OCI-LY1 (cell line): ENCODE measurements around the gene RASL10B.

Experiments used
- H2AFZ ChIP-seq: fragments of 200-600 bp; sonication (generic), shearing (Covaris generic); 2 replicates; pipeline ENCODE4 v1.6.0; 2014; ENCODE audit warnings: antibody characterized with exemption, mild to moderate bottlenecking, low read length
- H3F3A ChIP-seq: fragments of 200-600 bp; sonication (generic), shearing (Covaris generic); 2 replicates; pipeline ENCODE4 v1.6.0; 2014; ENCODE audit warnings: mild to moderate bottlenecking, antibody characterized with exemption, low read length, moderate library complexity; ENCODE audit not compliant: insufficient read depth
- H3K27ac ChIP-seq: fragments of 200-600 bp; sonication (generic); 2 replicates; pipeline ENCODE4 v1.5.1; 2014; ENCODE audit warnings: low read length, mixed run types, mild to moderate bottlenecking, low read depth; ENCODE audit not compliant: poor library complexity, severe bottlenecking
- H3K27me3 ChIP-seq: fragments of 200-600 bp; sonication (generic); 2 replicates; pipeline ENCODE4 v1.6.0; 2014; ENCODE audit warnings: antibody characterized with exemption, mild to moderate bottlenecking, low read length, moderate library complexity; ENCODE audit not compliant: insufficient read depth
- H3K36me3 ChIP-seq: fragments of 200-600 bp; sonication (generic); 2 replicates; pipeline ENCODE4 v1.6.1; 2014; ENCODE audit warnings: mild to moderate bottlenecking, antibody characterized with exemption, low read length, moderate library complexity, mixed read lengths; ENCODE audit not compliant: insufficient read depth
- H3K4me1 ChIP-seq: fragments of 200-600 bp; sonication (generic); 2 replicates; pipeline ENCODE4 v1.5.1; 2014; ENCODE audit warnings: mild to moderate bottlenecking, low read length, moderate library complexity; ENCODE audit not compliant: insufficient read depth, severe bottlenecking
- H3K4me2 ChIP-seq: fragments of 200-600 bp; sonication (generic), shearing (Covaris generic); 2 replicates; pipeline ENCODE4 v1.6.1; 2014; ENCODE audit warnings: low read length
- H3K4me3 ChIP-seq: fragments of 200-600 bp; sonication (generic); 2 replicates; pipeline ENCODE4 v1.5.1; 2014; ENCODE audit warnings: low read length, low read depth, mild to moderate bottlenecking, mixed read lengths; ENCODE audit not compliant: poor library complexity, severe bottlenecking
- H3K79me2 ChIP-seq: fragments of 200-600 bp; shearing (Covaris generic); 2 replicates; pipeline ENCODE4 v1.6.1; 2016; ENCODE audit warnings: mixed run types, low read length, mixed read lengths; ENCODE audit not compliant: insufficient read depth
- H3K9ac ChIP-seq: fragments of 200-600 bp; sonication (generic), shearing (Covaris generic); 2 replicates; pipeline ENCODE4 v1.6.1; 2014; ENCODE audit warnings: mild to moderate bottlenecking, low read length, mixed read lengths
- H3K9me2 ChIP-seq: fragments of 200-600 bp; sonication (generic), shearing (Covaris generic); 2 replicates; pipeline ENCODE4 v1.6.1; 2014; ENCODE audit warnings: low read depth, mild to moderate bottlenecking, low read length, mixed read lengths
- H3K9me3 ChIP-seq: fragments of 200-600 bp; shearing (Covaris generic); 2 replicates; pipeline ENCODE4 v1.6.1; 2014; ENCODE audit warnings: low read length, mixed read lengths
- H4K20me1 ChIP-seq: fragments of 200-600 bp; sonication (generic), shearing (Covaris generic); 2 replicates; pipeline ENCODE4 v1.6.0; 2016; ENCODE audit warnings: mild to moderate bottlenecking, low read length; ENCODE audit not compliant: insufficient read depth
- EZH2 ChIP-seq: fragments of 200-600 bp; sonication (generic), shearing (Covaris generic); IDR thresholded peaks from 2 replicates; pipeline ENCODE4 v1.8.0; 2017; ENCODE audit warnings: borderline replicate concordance, mixed run types, mild to moderate bottlenecking, antibody characterized with exemption, low read length, moderate library complexity, mixed read lengths
- TF ChIP-seq, protein P1 (sequence below): fragments of 200-600 bp; sonication (generic), shearing (Covaris generic); IDR thresholded peaks from 2 replicates; pipeline ENCODE4 v1.5.1; 2017; ENCODE audit warnings: mild to moderate bottlenecking, antibody characterized with exemption, low read length, moderate library complexity, mixed read lengths

Gene RASL10B

GRCh38 chr17:35769895-35770486 lies 38.6 kb downstream of the RASL10B start:
- Histone ChIP-seq H3K79me2 (no peaks in the 10 kb centered on the region), H3K4me1 (peaks cover 2% of the 10 kb centered on the region)

GRCh38 chr17:35773129-35773528 lies 41.7 kb downstream of the RASL10B start:
- Histone ChIP-seq H3K79me2 (no peaks in the 10 kb centered on the region), H3K4me2 (no peak overlapping the region), H2AFZ (no peak overlapping the region), H4K20me1 (no peaks in the 10 kb centered on the region), H3K9ac (no peak overlapping the region), H3K27ac (no peak overlapping the region), H3K9me2 (no peaks in the 10 kb centered on the region), H3K27me3 (0 out of 2 replicates have a peak, but pooled peaks cover 5% of the 10 kb centered on the region), H3K36me3 (no peaks in the 10 kb centered on the region), H3K9me3 (no peaks in the 10 kb centered on the region), H3K4me3 (no peak overlapping the region), H3F3A (no peaks in the 10 kb centered on the region), H3K4me1 (no peaks in the 10 kb centered on the region)
- no peak for TF ChIP-seq EZH2
- TF ChIP-seq, protein P1, sequence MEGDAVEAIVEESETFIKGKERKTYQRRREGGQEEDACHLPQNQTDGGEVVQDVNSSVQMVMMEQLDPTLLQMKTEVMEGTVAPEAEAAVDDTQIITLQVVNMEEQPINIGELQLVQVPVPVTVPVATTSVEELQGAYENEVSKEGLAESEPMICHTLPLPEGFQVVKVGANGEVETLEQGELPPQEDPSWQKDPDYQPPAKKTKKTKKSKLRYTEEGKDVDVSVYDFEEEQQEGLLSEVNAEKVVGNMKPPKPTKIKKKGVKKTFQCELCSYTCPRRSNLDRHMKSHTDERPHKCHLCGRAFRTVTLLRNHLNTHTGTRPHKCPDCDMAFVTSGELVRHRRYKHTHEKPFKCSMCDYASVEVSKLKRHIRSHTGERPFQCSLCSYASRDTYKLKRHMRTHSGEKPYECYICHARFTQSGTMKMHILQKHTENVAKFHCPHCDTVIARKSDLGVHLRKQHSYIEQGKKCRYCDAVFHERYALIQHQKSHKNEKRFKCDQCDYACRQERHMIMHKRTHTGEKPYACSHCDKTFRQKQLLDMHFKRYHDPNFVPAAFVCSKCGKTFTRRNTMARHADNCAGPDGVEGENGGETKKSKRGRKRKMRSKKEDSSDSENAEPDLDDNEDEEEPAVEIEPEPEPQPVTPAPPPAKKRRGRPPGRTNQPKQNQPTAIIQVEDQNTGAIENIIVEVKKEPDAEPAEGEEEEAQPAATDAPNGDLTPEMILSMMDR = no peak

More at GRCh38 chr17:35769895-35770486, 38.6 kb downstream of the RASL10B start:
- no peak overlapping the region for H3K4me3 ChIP-seq
- H3K9me3 ChIP-seq = no peaks in the 10 kb centered on the region
- no peaks in the 10 kb centered on the region for H3K36me3 ChIP-seq
- no peak overlapping the region for H2AFZ ChIP-seq
- H3K9me2 ChIP-seq = no peaks in the 10 kb centered on the region
- no peaks in the 10 kb centered on the region for H3F3A ChIP-seq
- no peaks in the 10 kb centered on the region for H4K20me1 ChIP-seq
- H3K4me2 ChIP-seq = no peak overlapping the region
- no peak for TF ChIP-seq EZH2
- TF ChIP-seq, protein P1 = peak; percentile 32; the same call in 1 of the 2 replicates
- H3K9ac ChIP-seq = no peak overlapping the region
- H3K27me3 ChIP-seq = 0 out of 2 replicates have a peak, but pooled peaks cover 5% of the 10 kb centered on the region
- H3K27ac ChIP-seq = no peak overlapping the region

DNA sequence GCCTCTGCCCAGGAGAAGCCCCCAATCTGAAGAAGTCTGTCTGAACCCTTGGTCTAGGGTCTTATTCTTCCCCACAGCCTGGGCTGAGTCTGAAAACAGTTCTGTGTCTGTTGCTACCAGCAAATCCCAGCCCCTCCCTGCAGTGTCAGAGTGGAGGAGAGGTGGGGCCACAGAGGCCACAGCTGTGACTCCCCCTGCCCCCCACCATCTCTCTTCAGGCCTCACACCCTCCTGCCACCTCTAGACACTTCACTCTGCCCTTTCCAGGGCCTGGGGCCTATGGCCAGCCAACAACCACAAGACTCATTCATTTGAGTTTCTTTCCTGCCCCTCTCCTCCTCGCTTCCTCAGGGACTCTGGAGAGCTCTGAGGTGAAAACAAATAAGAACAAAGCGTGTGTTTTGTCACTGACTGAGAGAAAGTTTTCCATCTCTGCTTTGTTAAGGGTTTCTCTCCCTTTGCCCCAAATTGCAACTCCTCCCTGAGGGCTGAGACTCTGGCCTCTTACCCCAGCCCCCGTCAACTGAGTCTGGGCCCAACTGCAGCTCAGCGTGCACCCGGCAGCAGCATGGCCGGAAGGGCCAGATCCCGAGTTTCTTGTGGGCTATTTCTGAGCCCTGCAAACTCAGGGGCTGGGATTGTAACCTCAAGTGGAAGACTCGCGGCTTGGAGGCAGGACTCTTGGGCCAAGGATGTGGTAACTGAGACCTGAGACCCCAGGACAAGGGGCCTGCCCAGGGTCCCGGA lies 42.4 kb downstream of the RASL10B start:
- H3K27ac ChIP-seq = no peak overlapping the region
- H3K4me3 ChIP-seq = no peak overlapping the region
- no peak overlapping the region for H3K9ac ChIP-seq

More for the DNA sequence above, 42.4 kb downstream of the RASL10B start:
- Histone ChIP-seq H3K4me1 (no peaks in the 10 kb centered on the region), H4K20me1 (no peaks in the 10 kb centered on the region), H3K4me2 (no peak overlapping the region), H3K9me2 (no peaks in the 10 kb centered on the region), H3K9me3 (no peaks in the 10 kb centered on the region), H2AFZ (no peak overlapping the region), H3K79me2 (no peaks in the 10 kb centered on the region), H3F3A (no peaks in the 10 kb centered on the region), H3K36me3 (no peaks in the 10 kb centered on the region), H3K27me3 (0 out of 2 replicates have a peak, but pooled peaks cover 5% of the 10 kb centered on the region)
- TF ChIP-seq, protein P1 = no peak
- TF ChIP-seq EZH2 = no peak
